ENCODE measurements around the gene SORBS1.

SORBS1 gene

GRCh38 chr10:95538412-95538811 lies 22.8 kb downstream of the SORBS1 start:
- no peak for DNase-seq

GRCh38 chr10:95537542-95537927 lies 23.6 kb downstream of the SORBS1 start:
- no peak for DNase-seq

- DNase-seq: no peak
These were observed 24.2 kb downstream of the SORBS1 start for GRCh38 chr10:95536894-95537541.

GRCh38 chr10:95536017-95536416 lies 25.2 kb downstream of the SORBS1 start:
- DNase-seq: no peak

- no peak for DNase-seq
These were observed 25.6 kb downstream of the SORBS1 start for GRCh38 chr10:95535526-95535925.

- no peak for DNase-seq
These were observed 27.6 kb downstream of the SORBS1 start for GRCh38 chr10:95533590-95533989.

GRCh38 chr10:95532536-95532935 lies 28.6 kb downstream of the SORBS1 start:
- no peak for DNase-seq

GRCh38 chr10:95531994-95532399 lies 29.2 kb downstream of the SORBS1 start:
- DNase-seq: no peak

GRCh38 chr10:95531058-95531809 lies 29.9 kb downstream of the SORBS1 start:
- DNase-seq: no peak

GRCh38 chr10:95530561-95530960 lies 30.6 kb downstream of the SORBS1 start:
- DNase-seq: no peak

- DNase-seq: no peak
These were observed 31.1 kb downstream of the SORBS1 start for GRCh38 chr10:95530029-95530428.

GRCh38 chr10:95526044-95526443 lies 35.1 kb downstream of the SORBS1 start:
- DNase-seq: no peak

- DNase-seq: no peak
These were observed 36.1 kb downstream of the SORBS1 start for GRCh38 chr10:95525033-95525418.

GRCh38 chr10:95524358-95525032 lies 36.7 kb downstream of the SORBS1 start:
- no peak for DNase-seq

- DNase-seq: no peak
These were observed 39.1 kb downstream of the SORBS1 start for GRCh38 chr10:95522117-95522516.

- no peak for DNase-seq
These were observed 40.6 kb downstream of the SORBS1 start for GRCh38 chr10:95520617-95521016.

GRCh38 chr10:95518455-95519452 lies 42.4 kb downstream of the SORBS1 start:
- no peak for DNase-seq

GRCh38 chr10:95517536-95518454 lies 43.4 kb downstream of the SORBS1 start:
- no peak for DNase-seq

GRCh38 chr10:95516774-95517373 lies 44.3 kb downstream of the SORBS1 start:
- no peak for DNase-seq

GRCh38 chr10:95513941-95514392 lies 47.2 kb downstream of the SORBS1 start:
- no peak for DNase-seq

GRCh38 chr10:95513008-95513589 lies 48.1 kb downstream of the SORBS1 start:
- no peak for DNase-seq
